Activated naive CD8-positive, alpha-beta T cell treated with anti-CD3 and anti-CD28 coated beads, Interleukin-2, amount 10 ng/mL, durations not matched to agents 7 days and 5 days (primary cell): ENCODE results near the gene B4GALT1. TPM values are rescaled to one million over a fixed set of nuclear protein-coding genes. Genes with fewer than 3 reads are reported as not detected.
"Not testable (repeated sequence)": the region's sequence is repeated elsewhere in the genome, so short reads cannot be mapped to it uniquely, and the experiment has no call there.

Source experiments
- ATAC-seq: fragments of 150-1000 bp; cut with Tn5 transposase; one replicate; pipeline ENCODE4 v1.10.0; 2021; ENCODE audit warnings: low read depth, moderate library complexity
- POLR2A ChIA-PET: fragments of 350-600 bp; sonication (Branson Sonifier 250); formaldehyde crosslinking; loops from one replicate; lab custom pipeline; 2021; ENCODE audit warnings: antibody characterized with exemption; lab: Charles Lee
- DNase-seq: peaks from one replicate; pipeline ENCODE4 v3.0.0; 2021
- H3K27ac Mint-ChIP-seq: one replicate; pipeline ENCODE4 v1.8.0; 2022; ENCODE audit warnings: mild to moderate bottlenecking, mixed read lengths
- H3K27me3 Mint-ChIP-seq: one replicate; pipeline ENCODE4 v1.8.0; 2022; ENCODE audit warnings: mild to moderate bottlenecking, moderate library complexity, mixed read lengths
- H3K36me3 Mint-ChIP-seq: one replicate; pipeline ENCODE4 v1.8.0; 2021; ENCODE audit warnings: mild to moderate bottlenecking, mixed read lengths
- H3K4me1 Mint-ChIP-seq: one replicate; pipeline ENCODE4 v1.8.0; 2021; ENCODE audit warnings: mixed read lengths
- H3K4me3 Mint-ChIP-seq: one replicate; pipeline ENCODE4 v1.8.0; 2022; ENCODE audit warnings: mild to moderate bottlenecking, moderate library complexity, mixed read lengths
- H3K9me3 Mint-ChIP-seq: one replicate; pipeline ENCODE4 v1.8.0; 2021; ENCODE audit warnings: mixed read lengths
- total RNA-seq, 2 experiments: library from RNA; stranded (reverse); gene quantifications; one replicate each; pipeline ENCODE4 v1.2.3, GENCODE V29; 2021

Gene B4GALT1
- total RNA-seq, 2 experiments from 2014 or later: 34.6 to 35.7 TPM

DNA sequence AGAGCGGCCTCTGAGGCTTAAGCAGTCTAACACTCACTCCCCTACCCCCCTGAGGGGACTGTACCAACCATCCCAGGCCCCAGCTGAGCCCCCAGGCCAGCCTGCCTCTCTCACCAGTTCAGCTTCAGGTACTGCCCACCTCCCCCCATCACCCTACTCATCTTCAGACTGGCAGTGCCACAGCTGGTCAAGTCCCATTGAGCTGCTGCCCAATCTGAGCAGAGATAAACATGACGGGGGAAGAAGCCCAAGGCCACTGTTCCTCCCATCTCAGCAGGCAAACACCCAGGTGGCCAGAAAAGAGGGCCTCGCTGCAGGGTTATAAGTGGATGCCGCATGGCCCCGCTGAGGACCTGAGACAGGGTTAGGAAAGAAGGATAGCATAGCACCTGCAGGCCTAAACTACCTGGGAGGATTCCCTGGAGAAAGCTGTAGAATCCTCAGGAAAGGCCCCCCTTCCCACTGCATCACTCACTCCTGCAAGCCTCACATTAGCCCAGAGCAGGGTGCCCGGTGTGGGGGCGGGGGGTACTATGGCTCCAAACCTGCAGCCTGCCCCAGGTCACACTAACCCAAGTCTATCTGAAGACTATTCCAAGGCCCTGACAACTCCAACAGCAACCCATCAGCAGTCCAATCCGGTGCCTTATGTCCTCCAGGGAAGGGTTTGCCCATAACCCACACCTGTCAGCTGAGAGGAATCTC is 3.6 kb downstream of the B4GALT1 start:
- no peaks in the 10 kb centered on the region for H3K9me3 Mint-ChIP-seq
- ATAC-seq (no peak), DNase-seq (no peak)
- POLR2A ChIA-PET: interaction anchor here (2.0 kb wide), 1 partner anchor 87 kb away, joined by 5 read pairs; the partner anchor contains the start of gene SMU1
- peaks cover 4% of the 10 kb centered on the region for H3K36me3 Mint-ChIP-seq
- no peaks in the 10 kb centered on the region for H3K27me3 Mint-ChIP-seq
- peak overlapping the region; percentile 81 for H3K4me3 Mint-ChIP-seq
- peaks cover 72% of the 10 kb centered on the region for H3K4me1 Mint-ChIP-seq
- peak overlapping the region; percentile 83 for H3K27ac Mint-ChIP-seq

DNA sequence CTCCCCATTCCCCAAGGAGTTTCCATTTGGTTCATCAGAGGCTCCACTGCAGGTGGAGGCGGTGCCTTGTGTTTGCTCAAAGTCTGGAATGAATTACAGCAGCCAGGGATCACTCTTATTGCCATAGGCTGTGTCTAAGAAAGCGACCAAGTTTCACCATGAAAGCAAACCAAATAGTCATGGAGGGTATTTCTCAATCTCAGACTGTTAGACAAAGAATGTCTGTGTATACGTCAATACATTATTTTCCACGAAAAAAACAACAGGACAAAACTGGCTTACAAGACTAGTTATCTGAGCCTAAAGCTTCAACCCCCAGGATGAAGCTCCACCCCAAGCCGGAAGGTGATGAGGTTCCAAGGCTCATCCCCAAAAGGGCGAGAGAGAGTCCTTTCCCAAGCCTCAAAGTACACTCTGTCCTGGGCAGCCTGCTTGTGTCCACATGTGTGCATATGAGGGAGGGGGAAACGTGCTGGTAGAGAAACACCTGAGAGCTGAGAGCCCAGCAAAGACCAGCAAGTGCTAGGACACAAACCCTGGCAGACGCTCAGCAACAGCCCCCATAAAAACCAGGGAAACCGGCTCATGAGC is 4.3 kb downstream of the B4GALT1 start:
- H3K36me3 Mint-ChIP-seq: peaks cover 4% of the 10 kb centered on the region
- no peak for ATAC-seq
- H3K9me3 Mint-ChIP-seq: no peaks in the 10 kb centered on the region
- H3K27me3 Mint-ChIP-seq: no peaks in the 10 kb centered on the region
- peak overlapping the region; percentile 58 for H3K27ac Mint-ChIP-seq
- DNase-seq: no peak
- H3K4me3 Mint-ChIP-seq: no peak overlapping the region
- POLR2A ChIA-PET: interaction anchor here (2.0 kb wide), 1 partner anchor 87 kb away, joined by 5 read pairs; the partner anchor contains the start of gene SMU1
- H3K4me1 Mint-ChIP-seq: peaks cover 72% of the 10 kb centered on the region

DNA sequence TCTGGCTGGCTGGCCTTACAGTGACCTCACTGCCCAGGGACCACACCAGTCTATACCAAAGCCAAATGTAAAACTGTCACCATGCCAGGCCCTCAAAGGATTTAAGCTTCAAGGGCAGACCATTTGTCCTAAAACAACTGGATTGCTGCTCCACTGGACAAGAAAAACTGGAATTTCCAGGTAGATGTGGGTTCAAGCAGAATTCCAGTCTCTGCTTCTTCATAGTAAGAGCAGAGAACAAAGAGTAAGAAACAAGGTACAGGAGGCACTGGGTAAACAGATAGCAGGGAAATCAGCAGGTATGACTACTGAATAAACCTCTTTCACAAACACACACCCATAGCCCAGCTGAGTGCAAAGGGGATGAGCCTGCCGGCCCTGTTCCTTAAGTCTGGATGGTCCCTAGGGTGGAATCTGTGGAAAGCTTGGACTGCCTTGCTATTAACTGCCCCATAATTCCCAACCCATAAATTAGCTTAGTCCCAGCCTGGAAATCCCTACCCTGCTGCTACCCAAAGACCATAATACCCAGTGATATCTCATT is 5.5 kb downstream of the B4GALT1 start:
- no peaks in the 10 kb centered on the region for H3K9me3 Mint-ChIP-seq
- POLR2A ChIA-PET: interaction anchor here (2.0 kb wide), 1 partner anchor 85 kb away, joined by 5 read pairs; the partner anchor contains the start of gene SMU1

DNA sequence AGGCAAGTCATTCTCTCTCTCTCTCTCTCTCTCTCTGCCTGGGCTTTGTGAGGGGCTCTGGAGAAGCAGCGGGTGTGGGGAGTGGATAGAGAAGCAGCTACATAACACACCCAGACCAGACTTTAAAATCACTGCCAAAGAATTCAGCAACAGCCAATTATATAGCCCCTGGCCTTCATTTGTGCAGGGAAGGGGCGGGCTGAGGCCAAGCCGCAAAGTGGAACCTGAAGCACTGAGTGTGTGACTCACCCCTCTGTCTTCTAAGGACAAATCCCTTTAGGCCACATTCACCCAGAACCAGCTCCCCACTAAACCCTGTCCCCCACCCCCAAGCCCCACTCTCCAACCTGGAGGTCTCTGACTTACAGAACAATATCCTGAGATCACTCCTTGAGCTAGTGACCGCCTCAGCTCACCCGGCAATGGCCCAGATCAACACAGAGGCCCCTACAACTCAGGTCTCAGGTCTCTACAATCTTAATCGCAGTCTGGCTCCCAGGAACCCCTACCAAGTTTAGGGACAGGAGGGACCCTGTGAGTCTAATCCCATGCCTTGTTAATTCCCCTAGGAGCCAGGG is 6.0 kb downstream of the B4GALT1 start:
- Mint-ChIP-seq H3K4me1 (peaks cover 68% of the 10 kb centered on the region), H3K36me3 (peaks cover 4% of the 10 kb centered on the region), H3K27me3 (no peaks in the 10 kb centered on the region), H3K4me3 (peak overlapping the region; percentile 48), H3K9me3 (no peaks in the 10 kb centered on the region), H3K27ac (peak overlapping the region; percentile 78)
- DNase-seq: no peak
- peak; percentile 37 for ATAC-seq
- POLR2A ChIA-PET: no interaction called here

More for the DNA sequence above, 5.5 kb downstream of the B4GALT1 start:
- peaks cover 68% of the 10 kb centered on the region for H3K4me1 Mint-ChIP-seq
- DNase-seq (no peak), ATAC-seq (no peak)
- H3K27ac Mint-ChIP-seq: peak overlapping the region; percentile 78
- no peaks in the 10 kb centered on the region for H3K27me3 Mint-ChIP-seq
- peaks cover 4% of the 10 kb centered on the region for H3K36me3 Mint-ChIP-seq
- no peak overlapping the region for H3K4me3 Mint-ChIP-seq

DNA sequence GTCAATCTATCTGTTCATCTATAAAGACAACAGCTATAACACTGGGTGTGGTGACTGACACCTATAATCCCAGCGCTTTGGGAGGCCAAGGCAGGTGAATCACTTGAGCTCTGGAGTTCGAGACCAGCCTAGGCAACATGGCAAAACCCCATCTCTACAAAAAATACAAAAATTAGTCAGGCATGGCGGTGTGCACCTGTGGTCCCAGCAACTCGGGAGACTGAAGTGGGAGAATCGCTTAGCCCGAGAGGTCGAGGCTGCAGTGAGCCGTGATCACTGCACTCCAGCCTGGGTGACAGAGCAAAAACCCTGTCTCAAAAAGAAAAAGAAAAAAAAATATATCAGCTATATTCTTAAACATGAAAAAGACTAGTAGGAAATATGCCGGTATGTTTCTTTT is 6.7 kb downstream of the B4GALT1 start:
- Mint-ChIP-seq H3K27ac (peak overlapping the region; percentile 78), H3K4me3 (peak overlapping the region; percentile 33), H3K4me1 (peaks cover 67% of the 10 kb centered on the region)
- H3K27me3 Mint-ChIP-seq, ATAC-seq, H3K9me3 Mint-ChIP-seq, H3K36me3 Mint-ChIP-seq, DNase-seq: not testable (repeated sequence)
- POLR2A ChIA-PET: interaction anchor here (0.7 kb wide), 1 partner anchor 85 kb away, joined by 3 read pairs; the partner anchor contains the start of gene SMU1

DNA sequence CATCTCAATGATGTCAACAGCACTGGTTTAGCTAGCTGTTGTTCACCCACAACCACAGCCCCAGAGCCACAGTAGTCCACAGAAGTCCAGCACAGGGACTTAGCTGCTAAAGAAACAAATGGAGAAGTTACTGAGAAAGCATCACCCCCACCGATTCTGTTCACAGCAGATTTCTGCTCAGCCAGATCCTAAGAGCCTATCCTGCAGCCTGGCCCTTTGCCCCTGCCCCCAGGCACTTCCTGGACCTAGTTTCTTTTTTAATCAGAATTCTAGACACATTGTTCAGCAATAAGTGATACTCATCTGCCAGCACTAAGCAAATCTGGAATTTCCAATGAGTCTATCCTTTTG is 7.4 kb downstream of the B4GALT1 start:
- peak overlapping the region; percentile 88 for H3K27ac Mint-ChIP-seq
- POLR2A ChIA-PET: interaction anchor here (0.7 to 3.0 kb wide), 3 partner anchors 8 to 84 kb away, joined by 3 to 22 read pairs (median 7); partner anchors contain the start of genes B4GALT1 and SMU1
- ATAC-seq (peak; percentile 51), DNase-seq (peak; percentile 52)
- peaks cover 63% of the 10 kb centered on the region for H3K4me1 Mint-ChIP-seq
- peak overlapping the region; percentile 71 for H3K4me3 Mint-ChIP-seq
- H3K27me3 Mint-ChIP-seq: no peaks in the 10 kb centered on the region
- no peaks in the 10 kb centered on the region for H3K9me3 Mint-ChIP-seq
- H3K36me3 Mint-ChIP-seq: peaks cover 6% of the 10 kb centered on the region

DNA sequence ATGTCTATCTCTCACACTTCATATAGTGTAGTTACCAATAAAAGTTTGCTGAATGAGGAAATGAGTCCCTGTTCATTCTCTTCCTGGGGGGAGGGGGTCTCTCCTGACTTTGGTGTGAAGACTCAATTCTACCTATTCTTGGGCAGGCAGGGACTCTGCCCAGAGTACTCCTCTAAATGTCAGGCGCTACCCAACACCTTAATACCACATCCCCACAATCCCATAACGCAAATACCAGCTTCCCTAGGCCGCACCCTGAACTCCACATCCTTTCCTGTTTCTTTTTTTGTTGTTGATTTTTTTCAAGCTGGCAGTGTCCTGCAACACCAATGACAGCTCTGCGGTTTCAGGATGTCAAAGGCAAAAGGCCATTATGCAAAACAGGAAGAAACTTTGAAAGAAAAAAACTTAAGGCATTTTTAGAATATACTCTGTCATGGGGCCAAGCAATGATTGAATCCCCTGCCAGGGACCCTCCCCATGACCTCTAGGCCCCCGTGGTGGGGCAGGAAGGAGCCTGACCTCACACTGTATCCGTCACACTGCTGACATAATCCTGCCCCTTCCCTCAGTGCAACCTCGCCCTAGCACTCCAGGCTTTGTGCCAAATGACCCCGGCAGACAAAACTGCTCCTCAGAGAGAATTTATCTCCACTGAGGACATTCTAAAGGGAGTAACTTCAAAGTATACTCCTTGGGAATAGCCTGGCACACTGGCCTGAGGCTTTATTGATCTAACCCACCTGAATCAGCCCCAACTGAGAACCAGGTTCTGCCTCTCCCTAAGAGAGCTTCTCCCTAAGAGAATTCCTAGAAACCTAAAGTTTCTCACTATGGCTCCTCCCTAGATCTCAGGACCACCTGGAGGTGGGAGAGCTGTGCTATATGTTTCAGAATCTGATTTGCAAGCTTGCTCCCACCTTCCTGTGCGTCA is 8.0 kb downstream of the B4GALT1 start:
- peak overlapping the region; percentile 88 for H3K27ac Mint-ChIP-seq
- peaks cover 62% of the 10 kb centered on the region for H3K4me1 Mint-ChIP-seq
- ATAC-seq (peak; percentile 52), DNase-seq (no peak)
- H3K9me3 Mint-ChIP-seq: peaks cover 1% of the 10 kb centered on the region
- peaks cover 12% of the 10 kb centered on the region for H3K36me3 Mint-ChIP-seq
- peak overlapping the region; percentile 71 for H3K4me3 Mint-ChIP-seq
- no peaks in the 10 kb centered on the region for H3K27me3 Mint-ChIP-seq
- POLR2A ChIA-PET: interaction anchor here (0.7 to 3.0 kb wide), 3 partner anchors 9 to 83 kb away, joined by 3 to 22 read pairs (median 7); partner anchors contain the start of genes B4GALT1 and SMU1

DNA sequence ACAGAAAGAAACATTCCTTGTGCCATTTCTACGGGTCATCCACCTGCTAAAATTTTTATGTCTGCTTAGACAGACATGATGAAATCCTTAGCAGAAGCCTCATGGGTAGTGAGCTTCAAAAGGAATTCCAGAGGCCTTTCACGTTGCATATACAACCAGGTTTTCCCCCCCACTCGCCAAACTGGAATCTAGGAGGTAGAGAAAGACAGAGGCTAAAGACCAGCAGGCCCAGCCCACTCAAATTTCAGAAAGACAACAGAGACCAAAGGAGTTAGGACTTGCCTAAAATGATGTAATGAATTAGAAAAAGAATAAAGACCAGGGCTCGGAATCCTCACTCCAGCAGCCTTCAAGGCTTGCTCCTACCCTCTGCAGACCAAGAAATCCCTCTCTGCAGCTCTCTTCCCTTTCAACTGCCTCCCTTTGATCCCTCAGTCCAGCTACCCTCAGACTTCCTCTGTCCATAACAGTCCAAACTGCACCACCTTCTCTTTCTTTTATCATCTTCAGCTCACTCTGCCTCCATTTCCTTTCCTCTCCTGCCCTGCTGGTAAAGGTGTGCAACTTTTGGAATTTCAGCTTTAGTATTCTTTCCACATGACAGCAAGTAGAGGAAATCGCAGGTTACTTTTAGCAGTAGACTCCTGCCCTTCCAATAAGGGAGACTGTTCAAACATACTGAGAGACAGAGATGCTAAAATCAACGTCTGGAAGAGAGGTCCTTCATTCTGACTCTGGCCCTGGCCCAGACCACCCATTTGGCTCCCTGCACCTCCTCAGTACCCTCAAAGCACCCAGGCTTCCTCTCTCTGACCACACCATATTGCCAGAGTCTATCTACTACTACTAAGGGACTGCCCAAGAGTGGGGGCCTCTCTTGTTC is 8.9 kb downstream of the B4GALT1 start:
- no peak for DNase-seq
- Mint-ChIP-seq H3K36me3 (peaks cover 15% of the 10 kb centered on the region), H3K27ac (peak overlapping the region; percentile 88), H3K4me3 (peak overlapping the region; percentile 71), H3K9me3 (peaks cover 1% of the 10 kb centered on the region), H3K27me3 (no peaks in the 10 kb centered on the region), H3K4me1 (peaks cover 59% of the 10 kb centered on the region)
- peak; percentile 6 for ATAC-seq
- POLR2A ChIA-PET: interaction anchor here (1.9 to 3.0 kb wide), 2 partner anchors 9 to 15 kb away, joined by 7 to 22 read pairs; partner anchors contain the start of gene B4GALT1

DNA sequence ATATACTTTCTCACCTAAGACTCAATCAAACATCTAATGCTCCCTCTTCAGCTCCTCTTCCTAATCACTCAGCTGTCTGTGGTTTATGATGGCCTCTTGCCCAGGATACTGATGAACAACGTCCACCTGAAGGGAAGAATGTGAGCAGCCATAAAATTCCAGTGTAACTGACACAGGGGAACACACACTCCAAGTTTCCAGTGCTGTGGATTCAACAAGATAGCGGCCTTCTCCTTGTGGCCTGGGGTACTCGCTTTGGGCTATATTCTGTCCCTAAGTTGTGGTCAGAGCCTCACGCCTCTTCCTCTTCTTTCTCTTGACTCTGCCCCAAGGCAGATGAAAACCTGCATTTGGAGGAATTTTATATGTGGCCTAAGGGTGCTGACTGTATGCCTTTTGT is 11.7 kb downstream of the B4GALT1 start:
- Mint-ChIP-seq H3K27ac (no peak overlapping the region), H3K36me3 (peaks cover 17% of the 10 kb centered on the region), H3K4me1 (peaks cover 49% of the 10 kb centered on the region), H3K4me3 (no peak overlapping the region), H3K27me3 (no peaks in the 10 kb centered on the region), H3K9me3 (peaks cover 1% of the 10 kb centered on the region)
- no peak for DNase-seq
- ATAC-seq: no peak
- POLR2A ChIA-PET: no interaction called here

DNA sequence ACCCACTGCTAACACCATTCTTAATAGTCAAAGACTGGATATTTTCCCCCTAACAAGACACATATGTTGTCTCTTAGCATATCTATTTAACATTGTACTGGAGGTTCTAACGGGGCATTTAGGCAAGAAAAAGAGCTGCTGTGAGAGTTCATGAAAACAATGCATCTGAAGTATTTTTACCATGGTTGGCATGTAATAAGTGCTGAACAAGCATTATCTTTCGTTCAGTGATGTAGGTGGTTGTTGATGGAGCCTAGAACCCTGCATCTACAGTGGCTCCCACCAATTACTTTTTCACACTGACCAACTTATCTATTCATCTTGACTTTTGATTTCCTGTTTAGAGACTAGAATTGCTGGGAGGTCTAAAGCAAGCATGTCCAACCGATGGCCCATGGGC is 12.8 kb downstream of the B4GALT1 start:
- H3K36me3 Mint-ChIP-seq: peaks cover 17% of the 10 kb centered on the region
- no peak for ATAC-seq
- POLR2A ChIA-PET: interaction anchor here (0.8 kb wide), 1 partner anchor 11 kb away, joined by 3 read pairs; no protein-coding TSS in a partner anchor

DNA sequence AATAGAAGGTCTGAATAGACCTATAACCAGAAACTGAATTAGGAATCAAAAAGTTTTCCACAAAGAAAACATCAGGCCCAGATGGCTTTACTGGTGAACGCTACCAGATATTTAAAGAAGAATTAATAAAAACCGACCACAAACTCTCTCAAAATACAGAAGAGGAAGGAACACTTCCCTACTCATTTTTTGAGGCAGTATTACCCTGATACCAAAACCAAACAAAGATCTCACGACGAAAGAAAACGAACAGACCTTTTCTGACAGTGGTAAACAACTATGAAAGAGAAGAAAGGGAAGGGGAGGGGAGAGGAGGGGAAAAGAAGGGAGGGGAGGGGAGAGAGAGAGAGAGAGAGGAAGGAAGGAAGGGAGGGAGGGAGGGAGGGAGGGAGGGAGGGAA is 13.5 kb downstream of the B4GALT1 start:
- peaks cover 37% of the 10 kb centered on the region for H3K4me1 Mint-ChIP-seq
- H3K27me3 Mint-ChIP-seq: no peaks in the 10 kb centered on the region
- peak overlapping the region; percentile 65 for H3K27ac Mint-ChIP-seq
- peaks cover 17% of the 10 kb centered on the region for H3K36me3 Mint-ChIP-seq
- H3K4me3 Mint-ChIP-seq: peak overlapping the region; percentile 16
- POLR2A ChIA-PET: no interaction called here
- no peak for DNase-seq
- no peak for ATAC-seq
- peaks cover 1% of the 10 kb centered on the region for H3K9me3 Mint-ChIP-seq

More for the DNA sequence above, 12.8 kb downstream of the B4GALT1 start:
- Mint-ChIP-seq H3K4me3 (no peak overlapping the region), H3K27me3 (no peaks in the 10 kb centered on the region), H3K27ac (peak overlapping the region; percentile 7), H3K4me1 (peaks cover 41% of the 10 kb centered on the region), H3K9me3 (peaks cover 1% of the 10 kb centered on the region)
- no peak for DNase-seq
